Omental fat pad (tissue), 4 donors: ENCODE results near the gene SEC24C. TPM values are rescaled to one million over a fixed set of nuclear protein-coding genes. Genes with fewer than 3 reads are reported as not detected.
"Not testable (repeated sequence)": the region's sequence is repeated elsewhere in the genome, so short reads cannot be mapped to it uniquely, and the experiment has no call there.

ENCODE experiments used
- ATAC-seq: fragments of 150-250 bp; one replicate; pipeline ENCODE4 v1.9.1; 2016; ENCODE audit warnings: mild to moderate bottlenecking, moderate library complexity; ENCODE audit not compliant: low FRiP score
- DNase-seq: peaks from one replicate; pipeline ENCODE4 v3.0.0-alpha.2; 2019; ENCODE audit warnings: low spot score
- CTCF ChIP-seq, 3 donors: fragments of 450-650 bp; IDR thresholded peaks; one replicate each; pipeline ENCODE4 v1.5.1; 2016 to 2017; ENCODE audit warnings: antibody characterized with exemption in 3 of 3, mild to moderate bottlenecking in 3 of 3, moderate library complexity in 2 of 3
- total RNA-seq, 4 donors: library from RNA; depleted of rRNA; stranded (reverse); fragments of >200 nt; gene quantifications; one replicate each; pipeline ENCODE4 v1.1.0, GENCODE V29; 2016

The SEC24C gene
- total RNA-seq, 4 donors from 2014 or later: 45.1 to 53.7 (median 47.5) TPM

GRCh38 chr10:73781879-73782748 lies 37.9 kb downstream of the SEC24C start, which contains the start of gene CHCHD1:
Gene CHCHD1 (plus strand): TSS chr10:73782048. CDS start chr10:73782076, 28 bp downstream.
- DNase-seq (peak; percentile 85), ATAC-seq (peak; percentile 61)
- no peak for TF ChIP-seq CTCF (IDR thresholded peaks at IDR 0.05)

DNA sequence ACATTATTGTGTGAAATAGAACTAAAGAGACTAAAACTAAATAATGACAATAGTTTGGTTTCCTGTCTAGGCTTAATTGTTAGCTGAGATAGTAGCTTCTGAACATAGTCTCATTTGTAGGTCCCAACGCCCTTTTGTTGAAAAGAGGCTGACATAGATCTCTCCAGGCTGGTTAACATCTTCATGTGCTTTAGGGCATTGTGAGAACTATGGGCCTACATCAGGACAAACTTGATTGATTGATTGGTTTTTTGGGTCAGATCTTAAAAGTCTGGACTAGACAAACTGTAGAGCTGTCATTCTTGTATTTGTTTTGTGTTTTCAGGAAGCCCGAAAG lies 38.5 kb downstream of the SEC24C start:
- ATAC-seq (no peak), DNase-seq (no peak)
- no peak for TF ChIP-seq CTCF (IDR thresholded peaks at IDR 0.05)

GRCh38 chr10:73785211-73785720 lies 41.1 kb downstream of the SEC24C start, which contains the start of gene ZSWIM8:
Gene ZSWIM8 (plus strand): TSS chr10:73785606. CDS start chr10:73785879, 273 bp downstream.
- peak; percentile 91 for ATAC-seq
- peak; percentile 64 for DNase-seq
- no peak for TF ChIP-seq CTCF (IDR thresholded peaks at IDR 0.05)

DNA sequence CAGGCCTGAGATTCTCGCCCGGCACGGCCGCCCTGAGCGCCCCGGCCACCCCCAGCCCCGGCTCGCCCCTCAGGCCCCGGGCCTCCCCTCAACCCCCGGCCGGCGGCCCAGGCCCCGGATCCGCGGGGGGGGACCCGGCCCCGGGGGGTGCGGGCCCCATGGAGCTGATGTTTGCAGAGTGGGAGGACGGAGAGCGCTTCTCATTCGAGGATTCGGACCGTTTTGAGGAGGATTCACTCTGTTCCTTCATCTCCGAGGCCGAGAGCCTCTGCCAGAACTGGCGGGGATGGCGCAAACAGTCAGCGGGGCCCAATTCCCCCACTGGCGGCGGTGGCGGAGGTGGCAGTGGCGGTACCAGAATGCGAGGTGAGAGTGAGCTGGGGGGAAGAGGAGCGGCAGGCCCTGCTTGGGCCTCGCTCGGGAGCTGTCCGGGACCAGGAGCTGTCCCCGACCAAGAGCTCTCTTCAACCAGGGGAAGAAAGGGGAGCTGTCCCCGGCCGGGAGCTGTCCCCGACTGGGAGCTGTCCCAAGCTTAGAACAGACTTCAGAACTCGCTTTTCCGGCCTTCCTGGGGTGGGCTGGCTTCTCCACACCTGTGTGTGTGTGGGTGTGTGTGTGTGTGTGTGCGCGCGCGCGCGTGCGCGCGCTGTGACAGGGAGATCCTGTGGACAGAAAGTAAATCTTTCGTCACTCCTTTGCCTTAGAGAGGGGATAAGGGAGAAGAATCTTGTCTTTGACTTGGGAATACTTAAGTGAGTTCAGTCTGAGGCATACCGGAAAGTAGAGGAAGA lies 41.7 kb downstream of the SEC24C start:
- ATAC-seq (no peak), DNase-seq (no peak)
- TF ChIP-seq CTCF (IDR thresholded peaks at IDR 0.05): no peak

DNA sequence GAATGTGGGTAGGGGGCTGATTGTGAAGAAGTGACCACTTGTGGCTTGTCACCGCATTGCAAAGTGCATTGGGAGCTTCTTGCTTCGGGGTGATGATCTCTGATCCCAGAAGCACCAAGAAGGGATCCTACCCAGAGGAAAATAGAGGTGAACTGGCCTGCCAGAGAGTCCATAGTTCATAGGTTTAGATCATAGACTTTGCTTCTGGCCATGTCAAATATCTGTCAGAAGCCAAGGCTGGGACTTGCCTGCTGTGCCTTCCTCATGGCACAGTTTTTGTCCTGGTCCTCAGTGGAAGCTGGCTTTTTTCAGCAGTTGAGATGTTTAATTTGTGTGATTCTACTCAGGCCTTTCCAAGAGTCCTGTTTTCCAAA lies 42.3 kb downstream of the SEC24C start:
- ATAC-seq: no peak
- TF ChIP-seq CTCF (IDR thresholded peaks at IDR 0.05): no peak
- DNase-seq: no peak

DNA sequence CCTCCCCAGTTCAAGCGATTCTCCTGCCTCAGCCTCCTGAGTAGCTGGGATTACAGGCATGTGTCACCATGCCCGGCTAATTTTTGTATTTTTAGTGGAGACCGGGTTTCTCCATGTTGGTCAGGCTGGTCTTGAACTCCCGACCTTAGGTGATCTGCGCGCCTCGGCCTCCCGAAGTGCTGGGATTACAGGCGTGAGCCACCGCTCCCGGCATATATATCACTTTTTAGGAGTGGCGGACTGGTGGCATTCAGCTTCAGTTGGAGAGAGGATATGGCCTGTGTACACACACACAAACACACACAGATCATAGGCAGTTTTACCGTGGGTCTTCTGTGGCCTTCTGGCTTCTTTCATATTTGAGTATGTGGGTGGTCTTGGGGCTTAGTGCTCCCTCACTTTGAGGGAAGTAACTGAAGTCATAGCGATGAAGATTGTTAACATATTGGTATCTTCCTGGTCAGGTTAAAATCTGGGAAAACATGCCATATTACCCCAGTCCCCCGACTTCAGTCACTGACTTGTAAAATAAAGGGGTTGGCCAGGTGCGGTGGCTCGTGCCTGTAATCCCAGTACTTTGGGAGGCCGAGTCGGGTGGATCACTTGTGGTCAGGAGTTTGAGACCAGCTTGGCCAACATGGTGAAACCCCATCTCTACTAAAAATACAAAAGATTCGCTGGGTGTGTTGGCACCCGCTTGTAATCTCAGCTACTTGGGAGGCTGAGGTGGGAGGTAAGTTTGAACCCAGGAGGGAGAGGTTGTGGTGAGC lies 43.0 kb downstream of the SEC24C start:
- ATAC-seq, DNase-seq: not testable (repeated sequence)
